Kidney (tissue), 14 donors: ENCODE data around the gene ZBTB1. TPM values are rescaled to one million over a fixed set of nuclear protein-coding genes. Genes with fewer than 3 reads are reported as not detected.
A peak's percentile ranks its signal among the peaks of the same experiment; 100 is the strongest.

Source experiments
- DNase-seq, 5 donors: peaks; one replicate each; pipeline ENCODE4 v3.0.0-alpha.2; 2013 to 2020
- FAIRE-seq: peaks from 2 replicates; lab custom pipeline; 2012; peaks lifted over from hg19 to GRCh38; lab: Jason Lieb, UNC
- H3K27ac ChIP-seq, 2 donors: one replicate each; pipeline ENCODE4 v1.7.0; 2013; ENCODE audit warnings: low read depth in 2 of 2, low read length in 2 of 2, inconsistent platforms in 1 of 2
- H3K27me3 ChIP-seq: one replicate; pipeline ENCODE4 v1.7.1; 2013; ENCODE audit warnings: low read length, inconsistent platforms; ENCODE audit not compliant: control insufficient read depth, insufficient read depth
- H3K36me3 ChIP-seq, 3 donors: one replicate each; pipeline versions ENCODE4 v1.7.0 to v1.7.1; 2013; ENCODE audit warnings: low read length in 3 of 3, control low read depth in 1 of 3, inconsistent platforms in 1 of 3; ENCODE audit not compliant: insufficient read depth in 3 of 3, control insufficient read depth in 2 of 3
- H3K4me1 ChIP-seq, 3 donors: one replicate each; pipeline versions ENCODE4 v1.7.0 to v1.7.1; 2013; ENCODE audit warnings: low read length in 3 of 3, inconsistent platforms in 1 of 3, low read depth in 1 of 3; ENCODE audit not compliant: control insufficient read depth in 2 of 3, insufficient read depth in 2 of 3
- H3K4me3 ChIP-seq, 3 donors: one replicate each; pipeline versions ENCODE4 v1.7.0 to v1.8.1; 2013; ENCODE audit warnings: low read length in 3 of 3, control low read depth in 1 of 3, inconsistent platforms in 1 of 3
- H3K9ac ChIP-seq, 3 donors: one replicate each; pipeline versions ENCODE4 v1.7.0 to v1.7.1; 2013; ENCODE audit warnings: low read length in 3 of 3, control low read depth in 1 of 3, inconsistent platforms in 1 of 3
- H3K9me3 ChIP-seq, 3 donors: one replicate each; pipeline versions ENCODE4 v1.7.0 to v1.7.1; 2013; ENCODE audit warnings: low read length in 3 of 3, control low read depth in 1 of 3, inconsistent platforms in 1 of 3; ENCODE audit not compliant: control insufficient read depth in 2 of 3, insufficient read depth in 1 of 3
- CTCF ChIP-seq: IDR thresholded peaks from 3 replicates; pipeline ENCODE4 v1.5.1; 2012; ENCODE audit warnings: mild to moderate bottlenecking, moderate library complexity, borderline replicate concordance; ENCODE audit not compliant: insufficient read depth; ENCODE audit errors: extremely low read depth
- intact Hi-C: fragments of 100-400 bp; cut with DNase I; formaldehyde crosslinking; loops from one replicate; pipeline ENCODE4 v1.11.1; 2022
- polyA plus RNA-seq: library from polyadenylated mRNA; stranded (reverse); fragments of 350-450 nt; fragmentation: Illumina TruSeq; extraction: RNeasy Lipid Tissue Mini Kit (QIAGEN cat#74804); gene quantifications from one replicate; pipeline ENCODE4 v1.2.3, GENCODE V29; 2014; ENCODE audit warnings: low read depth, low replicate concordance; ENCODE audit not compliant: insufficient read depth
- total RNA-seq: library from RNA; stranded (reverse); fragmentation: NEBNext Ultra II Directional; extraction: Animal tissue kit (Norgen Biotek cat#: 25700); gene quantifications from one replicate; pipeline ENCODE4 v1.2.1, GENCODE V29; 2021
- donor health status: control.
- donor health status: control.
- donor health status: control.
- donor health status: control.
- donor health status: control.
- donor health status: DM: yes; HTN: yes; CAD: no.
- donor health status: Normal renal cell carcinoma (clear cell type).

Gene ZBTB1
- total and polyA plus RNA-seq, 2 donors from 2014 or later = 13.3 to 46.8 TPM

GRCh38 chr14:64549791-64550620 lies 45.4 kb downstream of the ZBTB1 start, which contains the start of gene PPP1R36:
PPP1R36 (plus strand) TSS chr14:64549961; CDS start chr14:64549998, 37 bp downstream.
- Histone ChIP-seq H3K27ac (no peak within 1 kb of the TSS), H3K9me3 (no peaks in the 10 kb centered on the region), H3K9ac (peak within 1 kb of the TSS in 1 of 3 donors; percentile 41), H3K27me3 (peaks cover 6% of the 10 kb centered on the region), H3K4me3 (peak within 1 kb of the TSS; percentile 28 to 44 (median 33)), H3K4me1 (peaks cover 0 to 4% (median 0%) of the 10 kb centered on the region in 3 donors), H3K36me3 (no peaks in the 10 kb centered on the region)
- no peak for FAIRE-seq
- intact Hi-C loops = no loop called here
- DNase-seq = peak; percentile 35 to 82 (median 55)
- TF ChIP-seq CTCF = no peak

GRCh38 chr14:64550621-64551333 lies 46.2 kb downstream of the ZBTB1 start:
- no peak for TF ChIP-seq CTCF
- Histone ChIP-seq H3K4me1 (peaks cover 0 to 4% (median 0%) of the 10 kb centered on the region in 3 donors), H3K9ac (no peak overlapping the region), H3K27me3 (peaks cover 6% of the 10 kb centered on the region), H3K36me3 (no peaks in the 10 kb centered on the region), H3K27ac (no peak overlapping the region), H3K4me3 (peak overlapping the region in 1 of 3 donors; percentile 44), H3K9me3 (no peaks in the 10 kb centered on the region)
- no peak for FAIRE-seq
- intact Hi-C loops = no loop called here
- DNase-seq = no peak

- H3K27me3 ChIP-seq = peaks cover 6% of the 10 kb centered on the region
- no peak for DNase-seq
- H3K4me1 ChIP-seq = peaks cover 0 to 1% (median 0%) of the 10 kb centered on the region in 3 donors
- intact Hi-C loops = no loop called here
- no peak overlapping the region for H3K9ac ChIP-seq
- H3K9me3 ChIP-seq = no peaks in the 10 kb centered on the region
- TF ChIP-seq CTCF = no peak
- no peak for FAIRE-seq
- no peaks in the 10 kb centered on the region for H3K36me3 ChIP-seq
- H3K27ac ChIP-seq = no peak overlapping the region
- no peak overlapping the region for H3K4me3 ChIP-seq
These were observed 50.0 kb downstream of the ZBTB1 start for GRCh38 chr14:64554556-64554955.
